Fibroblast of the aortic adventitia (primary cell): ENCODE data around the gene SLC66A1. TPM values are rescaled to one million over a fixed set of nuclear protein-coding genes. Genes with fewer than 3 reads are reported as not detected.

Source experiments
- DNase-seq: peaks from one replicate; pipeline ENCODE4 v3.0.0-alpha.2; 2010; ENCODE audit warnings: low read depth
- H3K4me3 ChIP-seq: 2 replicates; pipeline ENCODE4 v1.5.1; 2011; ENCODE audit warnings: low read depth, mild to moderate bottlenecking, control low read depth, low read length, moderate library complexity
- CTCF ChIP-seq: IDR thresholded peaks from 2 replicates; pipeline ENCODE4 v1.5.1; 2011; ENCODE audit warnings: mild to moderate bottlenecking, low read length, control low read depth, inconsistent platforms; ENCODE audit not compliant: insufficient read depth
- total RNA-seq: library from RNA; depleted of rRNA; stranded (reverse); fragments of >200 nt; gene quantifications from 2 replicates; pipeline ENCODE4 v1.2.3, GENCODE V29; 2012; ENCODE audit warnings: low replicate concordance

SLC66A1 gene
- total RNA-seq, 1 donor: 16.9 TPM

- H3K4me3 ChIP-seq: no peak overlapping the region
- no peak for DNase-seq
- no peak for TF ChIP-seq CTCF
Observed at GRCh38 chr1:19313961-19314882, 2.1 kb downstream of the SLC66A1 start.

GRCh38 chr1:19315378-19316198 lies 3.5 kb downstream of the SLC66A1 start:
- no peak overlapping the region for H3K4me3 ChIP-seq
- no peak for TF ChIP-seq CTCF
- DNase-seq: peak; percentile 31

- no peak for DNase-seq
- TF ChIP-seq CTCF: no peak
- H3K4me3 ChIP-seq: no peak overlapping the region
Observed at GRCh38 chr1:19317126-19317910, 5.2 kb downstream of the SLC66A1 start.

GRCh38 chr1:19319196-19319595 lies 7.1 kb downstream of the SLC66A1 start:
- DNase-seq: no peak
- TF ChIP-seq CTCF: no peak

GRCh38 chr1:19321071-19321470 lies 8.9 kb downstream of the SLC66A1 start:
- no peak for DNase-seq
- TF ChIP-seq CTCF: no peak
- no peak overlapping the region for H3K4me3 ChIP-seq

More at GRCh38 chr1:19319196-19319595, 7.1 kb downstream of the SLC66A1 start:
- no peak overlapping the region for H3K4me3 ChIP-seq

GRCh38 chr1:19322481-19322880 lies 10.4 kb downstream of the SLC66A1 start:
- DNase-seq: no peak
- no peak for TF ChIP-seq CTCF
- no peak overlapping the region for H3K4me3 ChIP-seq
